ENCODE data around the gene PIGW. TPM values are rescaled to one million over a fixed set of nuclear protein-coding genes. Genes with fewer than 3 reads are reported as not detected.

The PIGW gene
- total and polyA plus RNA-seq, 2 of the 8 experiments (the other 6 are each of a cell fraction or from before 2014, with no cell fraction given), result 12.1 to 28.9 TPM

GRCh38 chr17:36545465-36546417 lies 11.0 kb downstream of the PIGW start (continued):
- TF ChIP-seq, protein P1, sequence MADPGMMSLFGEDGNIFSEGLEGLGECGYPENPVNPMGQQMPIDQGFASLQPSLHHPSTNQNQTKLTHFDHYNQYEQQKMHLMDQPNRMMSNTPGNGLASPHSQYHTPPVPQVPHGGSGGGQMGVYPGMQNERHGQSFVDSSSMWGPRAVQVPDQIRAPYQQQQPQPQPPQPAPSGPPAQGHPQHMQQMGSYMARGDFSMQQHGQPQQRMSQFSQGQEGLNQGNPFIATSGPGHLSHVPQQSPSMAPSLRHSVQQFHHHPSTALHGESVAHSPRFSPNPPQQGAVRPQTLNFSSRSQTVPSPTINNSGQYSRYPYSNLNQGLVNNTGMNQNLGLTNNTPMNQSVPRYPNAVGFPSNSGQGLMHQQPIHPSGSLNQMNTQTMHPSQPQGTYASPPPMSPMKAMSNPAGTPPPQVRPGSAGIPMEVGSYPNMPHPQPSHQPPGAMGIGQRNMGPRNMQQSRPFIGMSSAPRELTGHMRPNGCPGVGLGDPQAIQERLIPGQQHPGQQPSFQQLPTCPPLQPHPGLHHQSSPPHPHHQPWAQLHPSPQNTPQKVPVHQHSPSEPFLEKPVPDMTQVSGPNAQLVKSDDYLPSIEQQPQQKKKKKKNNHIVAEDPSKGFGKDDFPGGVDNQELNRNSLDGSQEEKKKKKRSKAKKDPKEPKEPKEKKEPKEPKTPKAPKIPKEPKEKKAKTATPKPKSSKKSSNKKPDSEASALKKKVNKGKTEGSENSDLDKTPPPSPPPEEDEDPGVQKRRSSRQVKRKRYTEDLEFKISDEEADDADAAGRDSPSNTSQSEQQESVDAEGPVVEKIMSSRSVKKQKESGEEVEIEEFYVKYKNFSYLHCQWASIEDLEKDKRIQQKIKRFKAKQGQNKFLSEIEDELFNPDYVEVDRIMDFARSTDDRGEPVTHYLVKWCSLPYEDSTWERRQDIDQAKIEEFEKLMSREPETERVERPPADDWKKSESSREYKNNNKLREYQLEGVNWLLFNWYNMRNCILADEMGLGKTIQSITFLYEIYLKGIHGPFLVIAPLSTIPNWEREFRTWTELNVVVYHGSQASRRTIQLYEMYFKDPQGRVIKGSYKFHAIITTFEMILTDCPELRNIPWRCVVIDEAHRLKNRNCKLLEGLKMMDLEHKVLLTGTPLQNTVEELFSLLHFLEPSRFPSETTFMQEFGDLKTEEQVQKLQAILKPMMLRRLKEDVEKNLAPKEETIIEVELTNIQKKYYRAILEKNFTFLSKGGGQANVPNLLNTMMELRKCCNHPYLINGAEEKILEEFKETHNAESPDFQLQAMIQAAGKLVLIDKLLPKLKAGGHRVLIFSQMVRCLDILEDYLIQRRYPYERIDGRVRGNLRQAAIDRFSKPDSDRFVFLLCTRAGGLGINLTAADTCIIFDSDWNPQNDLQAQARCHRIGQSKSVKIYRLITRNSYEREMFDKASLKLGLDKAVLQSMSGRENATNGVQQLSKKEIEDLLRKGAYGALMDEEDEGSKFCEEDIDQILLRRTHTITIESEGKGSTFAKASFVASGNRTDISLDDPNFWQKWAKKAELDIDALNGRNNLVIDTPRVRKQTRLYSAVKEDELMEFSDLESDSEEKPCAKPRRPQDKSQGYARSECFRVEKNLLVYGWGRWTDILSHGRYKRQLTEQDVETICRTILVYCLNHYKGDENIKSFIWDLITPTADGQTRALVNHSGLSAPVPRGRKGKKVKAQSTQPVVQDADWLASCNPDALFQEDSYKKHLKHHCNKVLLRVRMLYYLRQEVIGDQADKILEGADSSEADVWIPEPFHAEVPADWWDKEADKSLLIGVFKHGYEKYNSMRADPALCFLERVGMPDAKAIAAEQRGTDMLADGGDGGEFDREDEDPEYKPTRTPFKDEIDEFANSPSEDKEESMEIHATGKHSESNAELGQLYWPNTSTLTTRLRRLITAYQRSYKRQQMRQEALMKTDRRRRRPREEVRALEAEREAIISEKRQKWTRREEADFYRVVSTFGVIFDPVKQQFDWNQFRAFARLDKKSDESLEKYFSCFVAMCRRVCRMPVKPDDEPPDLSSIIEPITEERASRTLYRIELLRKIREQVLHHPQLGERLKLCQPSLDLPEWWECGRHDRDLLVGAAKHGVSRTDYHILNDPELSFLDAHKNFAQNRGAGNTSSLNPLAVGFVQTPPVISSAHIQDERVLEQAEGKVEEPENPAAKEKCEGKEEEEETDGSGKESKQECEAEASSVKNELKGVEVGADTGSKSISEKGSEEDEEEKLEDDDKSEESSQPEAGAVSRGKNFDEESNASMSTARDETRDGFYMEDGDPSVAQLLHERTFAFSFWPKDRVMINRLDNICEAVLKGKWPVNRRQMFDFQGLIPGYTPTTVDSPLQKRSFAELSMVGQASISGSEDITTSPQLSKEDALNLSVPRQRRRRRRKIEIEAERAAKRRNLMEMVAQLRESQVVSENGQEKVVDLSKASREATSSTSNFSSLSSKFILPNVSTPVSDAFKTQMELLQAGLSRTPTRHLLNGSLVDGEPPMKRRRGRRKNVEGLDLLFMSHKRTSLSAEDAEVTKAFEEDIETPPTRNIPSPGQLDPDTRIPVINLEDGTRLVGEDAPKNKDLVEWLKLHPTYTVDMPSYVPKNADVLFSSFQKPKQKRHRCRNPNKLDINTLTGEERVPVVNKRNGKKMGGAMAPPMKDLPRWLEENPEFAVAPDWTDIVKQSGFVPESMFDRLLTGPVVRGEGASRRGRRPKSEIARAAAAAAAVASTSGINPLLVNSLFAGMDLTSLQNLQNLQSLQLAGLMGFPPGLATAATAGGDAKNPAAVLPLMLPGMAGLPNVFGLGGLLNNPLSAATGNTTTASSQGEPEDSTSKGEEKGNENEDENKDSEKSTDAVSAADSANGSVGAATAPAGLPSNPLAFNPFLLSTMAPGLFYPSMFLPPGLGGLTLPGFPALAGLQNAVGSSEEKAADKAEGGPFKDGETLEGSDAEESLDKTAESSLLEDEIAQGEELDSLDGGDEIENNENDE (IDR thresholded peaks at IDR 0.05; ENCODE audit: insufficient replicate concordance, low read length), result no peak
- peak; percentile 79 for TF ChIP-seq TAF1 (IDR thresholded peaks at IDR 0.05; ENCODE audit: low read depth, low read length)
- TF ChIP-seq JUND (IDR thresholded peaks at IDR 0.05; ENCODE audit: low read length), result no peak
- TF ChIP-seq CEBPB (IDR thresholded peaks at IDR 0.05; ENCODE audit: low read depth, low read length), result peak; percentile 85
- no peak for TF ChIP-seq NANOG (IDR thresholded peaks at IDR 0.05; ENCODE audit: insufficient read depth, low read depth, low read length, poor library complexity, severe bottlenecking)
- TF ChIP-seq CHD1 (IDR thresholded peaks at IDR 0.05; ENCODE audit: low read depth, low read length), result no peak
- TF ChIP-seq, protein P2, sequence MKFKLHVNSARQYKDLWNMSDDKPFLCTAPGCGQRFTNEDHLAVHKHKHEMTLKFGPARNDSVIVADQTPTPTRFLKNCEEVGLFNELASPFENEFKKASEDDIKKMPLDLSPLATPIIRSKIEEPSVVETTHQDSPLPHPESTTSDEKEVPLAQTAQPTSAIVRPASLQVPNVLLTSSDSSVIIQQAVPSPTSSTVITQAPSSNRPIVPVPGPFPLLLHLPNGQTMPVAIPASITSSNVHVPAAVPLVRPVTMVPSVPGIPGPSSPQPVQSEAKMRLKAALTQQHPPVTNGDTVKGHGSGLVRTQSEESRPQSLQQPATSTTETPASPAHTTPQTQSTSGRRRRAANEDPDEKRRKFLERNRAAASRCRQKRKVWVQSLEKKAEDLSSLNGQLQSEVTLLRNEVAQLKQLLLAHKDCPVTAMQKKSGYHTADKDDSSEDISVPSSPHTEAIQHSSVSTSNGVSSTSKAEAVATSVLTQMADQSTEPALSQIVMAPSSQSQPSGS (IDR thresholded peaks at IDR 0.05; ENCODE audit: low read length), result no peak
- TF ChIP-seq HDAC6 (IDR thresholded peaks at IDR 0.05; ENCODE audit: low read depth, low read length), result no peak

Data from H1 (cell line).